ENCODE data around the gene COL23A1.

Gene COL23A1

DNA sequence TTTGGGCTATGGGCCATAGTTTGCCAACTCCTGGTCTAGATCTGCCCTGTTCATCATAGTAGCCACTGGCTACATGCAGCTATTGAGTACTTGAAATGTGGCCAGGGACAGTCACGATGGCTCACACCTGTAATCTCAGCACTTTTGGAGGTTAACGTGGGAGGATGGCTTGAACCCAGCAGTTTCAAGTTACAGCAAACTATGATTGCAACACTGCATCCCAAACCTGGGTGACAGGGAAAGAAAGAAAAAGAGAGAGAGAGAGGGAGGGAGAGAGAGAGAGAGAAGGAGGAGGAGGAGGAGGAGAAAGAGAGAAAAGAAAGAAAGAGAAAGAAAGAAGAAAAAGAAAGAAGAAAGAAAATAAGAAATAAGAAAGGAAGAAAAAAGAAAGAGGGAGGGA is 397.9 kb downstream of the COL23A1 start:
- no peak for DNase-seq (ENCODE audit: extremely low read depth, low read depth)
- TF ChIP-seq, protein P1, sequence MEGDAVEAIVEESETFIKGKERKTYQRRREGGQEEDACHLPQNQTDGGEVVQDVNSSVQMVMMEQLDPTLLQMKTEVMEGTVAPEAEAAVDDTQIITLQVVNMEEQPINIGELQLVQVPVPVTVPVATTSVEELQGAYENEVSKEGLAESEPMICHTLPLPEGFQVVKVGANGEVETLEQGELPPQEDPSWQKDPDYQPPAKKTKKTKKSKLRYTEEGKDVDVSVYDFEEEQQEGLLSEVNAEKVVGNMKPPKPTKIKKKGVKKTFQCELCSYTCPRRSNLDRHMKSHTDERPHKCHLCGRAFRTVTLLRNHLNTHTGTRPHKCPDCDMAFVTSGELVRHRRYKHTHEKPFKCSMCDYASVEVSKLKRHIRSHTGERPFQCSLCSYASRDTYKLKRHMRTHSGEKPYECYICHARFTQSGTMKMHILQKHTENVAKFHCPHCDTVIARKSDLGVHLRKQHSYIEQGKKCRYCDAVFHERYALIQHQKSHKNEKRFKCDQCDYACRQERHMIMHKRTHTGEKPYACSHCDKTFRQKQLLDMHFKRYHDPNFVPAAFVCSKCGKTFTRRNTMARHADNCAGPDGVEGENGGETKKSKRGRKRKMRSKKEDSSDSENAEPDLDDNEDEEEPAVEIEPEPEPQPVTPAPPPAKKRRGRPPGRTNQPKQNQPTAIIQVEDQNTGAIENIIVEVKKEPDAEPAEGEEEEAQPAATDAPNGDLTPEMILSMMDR (IDR thresholded peaks at IDR 0.05; ENCODE audit: low read depth, low read length, missing control alignments), result no peak
- no peak overlapping the region for H3K4me3 ChIP-seq (replicated peaks; ENCODE audit: low read depth, low read length)

DNA sequence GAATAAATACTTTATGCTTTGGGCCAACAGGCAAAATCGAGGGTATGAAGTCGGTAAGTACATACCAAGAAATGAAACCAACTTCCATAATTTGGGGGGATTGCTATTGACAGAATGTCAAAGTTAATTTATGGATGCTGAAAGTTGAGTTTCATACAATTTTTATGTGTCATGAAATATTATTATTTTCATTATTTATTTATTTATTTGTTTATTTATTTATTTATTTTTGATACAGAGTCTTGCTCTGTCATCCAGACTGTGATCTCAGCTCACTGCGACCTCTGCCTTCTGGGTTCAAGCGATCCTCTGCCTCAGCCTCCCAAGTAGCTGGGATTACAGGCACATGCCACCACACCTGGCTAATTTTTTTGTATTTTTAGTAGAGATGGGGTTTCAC is 398.5 kb downstream of the COL23A1 start:
- H3K4me3 ChIP-seq (replicated peaks; ENCODE audit: low read depth, low read length), result no peak overlapping the region
- TF ChIP-seq, protein P1 (IDR thresholded peaks at IDR 0.05; ENCODE audit: low read depth, low read length, missing control alignments), result no peak
- DNase-seq (ENCODE audit: extremely low read depth, low read depth), result no peak

DNA sequence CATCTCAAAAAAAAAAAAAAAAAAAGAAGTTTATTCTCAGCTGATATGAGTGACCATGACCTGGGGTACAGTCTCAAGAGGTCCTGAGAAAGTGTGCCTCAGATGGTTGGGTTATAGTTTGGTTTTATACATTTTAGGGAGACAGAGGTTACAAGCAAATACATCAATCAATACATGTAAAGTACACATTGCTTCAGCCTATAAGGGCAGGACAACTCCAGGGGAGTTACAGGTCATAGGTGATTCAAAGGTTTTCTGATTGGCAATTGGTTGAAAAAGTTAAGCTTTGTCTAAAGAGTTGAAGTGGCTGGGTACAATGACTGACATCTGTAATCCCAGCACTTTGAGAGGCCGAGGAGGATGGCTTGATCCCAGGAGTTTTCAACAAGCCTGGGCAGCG is 400.8 kb downstream of the COL23A1 start:
- no peak overlapping the region for H3K4me3 ChIP-seq (replicated peaks; ENCODE audit: low read depth, low read length)
- TF ChIP-seq, protein P1 (IDR thresholded peaks at IDR 0.05; ENCODE audit: low read depth, low read length, missing control alignments), result no peak
- DNase-seq (ENCODE audit: extremely low read depth, low read depth), result no peak
